Measurements from ENCODE around the gene GAREM2.
"Not testable (repeated sequence)": the region's sequence is repeated elsewhere in the genome, so short reads cannot be mapped to it uniquely, and the experiment has no call there.

GAREM2 gene

DNA sequence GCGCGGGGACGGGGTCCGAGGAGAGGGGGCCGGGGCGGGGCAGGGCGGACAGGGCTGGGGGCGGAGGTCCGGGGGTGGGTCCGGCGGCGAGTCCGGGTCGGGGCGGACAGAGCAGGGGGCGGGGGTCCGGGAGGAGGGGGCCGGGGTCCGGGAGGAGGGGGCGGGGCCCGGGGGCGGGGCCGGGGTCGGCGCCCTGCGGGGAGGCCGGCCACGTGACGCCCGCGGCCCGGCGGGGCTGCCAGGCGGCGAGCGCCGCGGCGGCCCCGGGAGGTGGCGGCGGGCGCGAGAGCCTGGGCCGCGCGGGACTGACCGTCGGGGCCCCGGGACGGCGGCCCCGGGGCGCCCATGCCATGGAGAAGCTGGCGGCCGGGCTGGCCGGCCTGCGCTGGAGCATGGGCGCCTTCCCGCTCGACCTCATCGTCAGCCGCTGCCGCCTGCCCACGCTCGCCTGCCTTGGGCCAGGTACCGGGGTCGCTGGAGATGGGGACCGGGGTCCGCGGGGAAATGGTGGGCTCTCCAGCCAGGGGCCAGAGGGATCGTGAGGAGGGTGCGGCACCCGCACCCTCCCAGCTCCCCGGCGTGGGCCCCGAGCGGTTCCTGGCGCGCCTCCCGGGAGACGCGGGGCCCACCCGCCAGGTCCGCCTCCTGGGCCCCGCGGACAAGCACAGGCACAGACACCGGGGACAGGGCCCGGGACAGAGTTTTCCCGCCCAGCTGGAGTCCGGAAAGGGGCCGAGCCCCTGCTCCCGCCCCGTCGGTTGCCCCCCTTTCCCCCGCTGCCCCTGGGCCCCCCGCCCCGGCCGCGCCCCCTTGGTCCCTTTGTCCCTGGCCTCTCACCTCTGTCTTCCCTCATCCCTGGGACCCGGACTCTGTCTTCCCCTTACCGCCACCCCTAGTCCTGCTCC lies at the start of gene GAREM2:
TSS of gene GAREM2 (plus strand) at position 218 of the 905 bp plus-strand sequence. CDS start at position 351, 133 bp downstream.
- DNase-seq, result peak in 1 of 2 experiments; percentile 25

DNA sequence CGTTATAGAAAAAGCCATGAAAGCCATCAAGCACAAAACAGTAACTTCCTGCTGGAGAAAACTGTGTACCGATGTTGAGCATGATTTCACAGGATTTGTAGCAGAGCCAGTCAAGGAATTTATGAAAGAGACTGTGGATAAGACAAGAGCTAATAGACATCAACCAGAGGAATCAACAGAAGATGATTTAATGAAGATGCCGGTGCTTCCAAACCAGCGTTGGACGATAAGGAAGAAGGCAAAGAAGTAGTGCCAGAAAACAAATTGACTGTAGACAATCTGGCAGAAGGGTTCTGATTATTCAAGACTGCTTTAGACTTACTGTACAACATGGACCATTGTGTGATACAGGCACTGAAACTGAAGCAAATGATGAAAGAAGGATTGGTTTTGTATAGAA lies 49.5 kb upstream of the GAREM2 start:
- no peak for DNase-seq

GRCh38 chr2:26126074-26126473 lies 46.8 kb upstream of the GAREM2 start:
- no peak for DNase-seq

DNA sequence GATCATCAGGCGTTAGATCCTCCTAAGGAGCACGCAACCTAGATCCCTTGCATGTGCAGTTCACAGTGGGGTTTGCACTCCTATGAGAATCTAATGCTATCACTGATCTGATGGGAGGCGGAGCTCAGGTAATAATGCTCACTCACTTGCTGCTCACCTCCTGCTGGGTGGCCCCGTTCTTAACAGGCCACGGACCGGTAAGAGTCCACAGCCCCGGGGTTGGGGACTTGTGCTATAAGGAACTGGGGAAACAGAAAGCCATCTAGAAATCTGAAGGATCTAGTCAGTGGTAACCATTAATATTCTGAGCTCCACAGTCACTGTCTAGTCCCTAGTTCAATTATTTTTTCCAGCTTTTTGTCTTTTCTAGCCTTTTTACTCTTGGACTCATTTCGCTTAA lies 44.7 kb upstream of the GAREM2 start:
- DNase-seq, result no peak

DNA sequence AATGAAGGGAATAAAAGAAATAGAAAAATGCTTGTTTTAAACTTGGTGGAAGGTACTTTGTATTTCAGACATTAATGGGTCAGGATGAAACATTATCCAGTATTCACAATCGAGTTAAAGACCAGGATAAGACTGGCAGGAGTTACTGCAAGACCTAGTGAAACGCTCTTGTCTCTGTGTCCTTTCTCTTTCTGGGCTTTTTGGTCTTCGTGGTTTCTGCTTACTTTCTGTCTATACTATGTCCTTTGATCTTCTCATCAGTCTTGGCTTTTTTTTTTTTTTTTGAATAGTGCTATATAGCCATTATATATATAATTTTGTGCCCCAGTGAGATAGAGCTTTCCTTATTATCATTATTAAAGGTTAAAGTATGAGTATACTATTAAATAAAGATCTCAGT lies 42.1 kb upstream of the GAREM2 start:
- DNase-seq, result no peak

- DNase-seq, result no peak
These were observed 36.4 kb upstream of the GAREM2 start for GRCh38 chr2:26136451-26136850.

- peak; percentile 85 to 94 for DNase-seq
These were observed 33.4 kb upstream of the GAREM2 start for GRCh38 chr2:26139269-26140183.

- DNase-seq, result no peak
These were observed 31.6 kb upstream of the GAREM2 start for GRCh38 chr2:26141145-26141769.

- no peak for DNase-seq
These were observed 28.9 kb upstream of the GAREM2 start for GRCh38 chr2:26144031-26144430.

DNA sequence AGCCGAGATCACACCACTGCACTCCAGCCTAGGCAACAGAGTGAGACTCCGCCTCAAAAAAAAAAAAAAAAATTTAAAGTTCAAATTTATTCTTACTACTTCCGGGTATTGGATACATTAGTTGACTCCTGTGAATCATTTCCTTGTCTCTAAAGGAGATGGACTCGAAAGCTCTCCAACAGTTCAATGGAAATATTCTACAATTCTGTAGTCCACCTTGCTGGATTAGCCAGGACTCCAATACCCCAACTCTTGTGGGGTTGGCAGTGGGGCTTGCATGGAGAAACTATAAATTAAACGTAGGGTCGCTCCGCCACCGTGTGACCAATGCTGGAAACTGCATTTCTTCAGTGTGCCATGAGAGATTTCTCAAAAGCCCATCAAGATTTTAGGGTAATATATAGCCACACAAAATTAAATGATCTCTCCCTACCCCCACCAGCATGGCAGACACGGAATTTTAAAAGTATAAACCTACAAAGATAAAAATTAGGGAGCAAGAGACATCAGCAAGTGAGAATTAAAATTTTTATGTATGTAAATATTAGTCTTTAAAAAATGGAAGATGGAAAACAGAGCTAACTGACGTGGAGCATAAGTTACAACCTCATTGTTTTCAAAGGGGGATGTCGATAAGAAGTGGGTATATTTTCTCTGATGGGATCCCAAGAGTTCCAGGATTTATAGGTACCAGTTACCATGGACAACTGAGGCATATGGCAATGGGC lies 27.8 kb upstream of the GAREM2 start:
- peak; percentile 25 to 74 for DNase-seq

DNA sequence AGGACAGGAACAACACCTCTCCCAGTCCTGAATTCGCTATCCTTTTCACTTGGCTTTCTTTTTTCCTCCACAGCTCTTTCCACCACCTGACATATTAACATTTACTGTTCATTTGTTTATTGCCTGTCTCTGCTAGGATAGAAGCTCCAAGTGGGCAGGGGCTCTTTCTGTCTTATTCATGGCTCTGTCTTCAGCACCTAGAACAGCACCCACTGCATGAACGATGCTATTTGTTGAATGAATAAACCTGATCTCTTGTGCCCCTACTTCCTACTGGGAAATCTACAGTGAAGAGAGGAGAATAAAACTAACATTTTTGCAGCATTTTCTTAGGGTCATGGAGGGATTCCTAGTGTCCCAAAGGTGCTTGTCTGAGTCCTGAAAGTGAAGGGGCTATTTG lies 24.4 kb upstream of the GAREM2 start:
- no peak for DNase-seq

- DNase-seq, result no peak
These were observed 22.6 kb upstream of the GAREM2 start for GRCh38 chr2:26150243-26150642.

DNA sequence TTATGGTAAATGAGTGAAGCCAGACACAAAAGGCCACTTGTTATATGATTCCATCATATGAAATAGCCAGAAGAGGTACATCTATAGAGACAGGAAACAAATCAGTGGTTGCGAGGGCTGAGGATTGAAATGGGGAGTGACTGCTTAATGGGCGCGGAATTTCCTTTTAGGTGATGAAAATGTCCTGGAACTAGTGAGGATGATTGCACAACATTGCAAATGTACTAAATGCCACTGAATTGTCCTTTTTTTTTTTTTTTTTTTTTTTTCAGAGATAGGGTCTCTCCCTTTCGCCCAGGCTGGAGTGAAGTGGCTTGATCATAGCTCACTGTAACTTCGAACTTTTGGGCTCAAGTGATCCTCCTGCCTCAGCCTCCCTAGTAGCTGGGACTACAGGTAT lies 15.3 kb upstream of the GAREM2 start:
- DNase-seq, result no peak

- no peak for DNase-seq
These were observed 11.0 kb upstream of the GAREM2 start for GRCh38 chr2:26161926-26162325.

DNA sequence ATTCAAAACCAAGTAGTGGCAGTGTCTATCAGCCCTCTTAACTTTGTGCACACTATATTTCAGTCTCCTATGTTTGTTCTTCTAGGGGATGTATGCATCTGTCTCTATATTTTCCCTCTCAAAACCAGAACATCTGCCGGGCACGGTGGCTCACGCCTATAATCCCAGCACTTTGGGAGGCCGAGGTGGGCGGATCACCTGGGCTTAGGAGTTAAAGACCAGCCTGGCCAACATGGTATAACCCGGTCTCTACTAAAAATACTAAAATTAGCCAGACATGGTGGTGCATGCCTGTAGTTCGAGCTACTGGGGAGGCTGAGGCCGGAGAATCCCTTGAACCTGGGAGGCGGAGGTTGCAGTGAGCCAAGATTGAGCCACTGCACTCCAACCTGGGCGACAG lies 9.9 kb upstream of the GAREM2 start:
- DNase-seq, result peak; percentile 56 to 76

GRCh38 chr2:26164231-26164630 lies 8.7 kb upstream of the GAREM2 start:
- no peak for DNase-seq

- DNase-seq, result no peak
These were observed 8.2 kb upstream of the GAREM2 start for GRCh38 chr2:26164641-26165211.

GRCh38 chr2:26165403-26165802 lies 7.5 kb upstream of the GAREM2 start:
- no peak for DNase-seq

DNA sequence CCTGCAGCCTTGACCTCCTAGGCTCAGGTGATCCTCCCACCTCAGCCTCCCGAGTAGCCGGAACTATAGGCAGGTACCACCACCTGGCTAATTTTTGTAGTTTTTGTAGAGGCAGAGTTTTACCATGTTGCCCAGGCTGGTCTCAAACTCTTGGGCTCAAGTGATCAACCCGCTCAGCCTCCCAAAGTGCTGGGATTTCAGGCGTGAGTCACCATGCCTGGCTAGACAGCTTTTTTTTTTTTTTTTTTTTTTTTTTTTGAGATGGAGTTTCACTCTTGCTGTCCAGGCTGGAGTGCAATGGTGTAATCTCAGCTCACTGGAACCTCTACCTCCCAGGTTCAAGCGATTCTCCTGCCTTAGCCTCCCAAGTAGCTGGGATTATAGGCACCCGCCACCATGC lies 6.3 kb upstream of the GAREM2 start:
- not testable (repeated sequence) for DNase-seq

- no peak for DNase-seq
These were observed 4.1 kb upstream of the GAREM2 start for GRCh38 chr2:26168785-26169184.

DNA sequence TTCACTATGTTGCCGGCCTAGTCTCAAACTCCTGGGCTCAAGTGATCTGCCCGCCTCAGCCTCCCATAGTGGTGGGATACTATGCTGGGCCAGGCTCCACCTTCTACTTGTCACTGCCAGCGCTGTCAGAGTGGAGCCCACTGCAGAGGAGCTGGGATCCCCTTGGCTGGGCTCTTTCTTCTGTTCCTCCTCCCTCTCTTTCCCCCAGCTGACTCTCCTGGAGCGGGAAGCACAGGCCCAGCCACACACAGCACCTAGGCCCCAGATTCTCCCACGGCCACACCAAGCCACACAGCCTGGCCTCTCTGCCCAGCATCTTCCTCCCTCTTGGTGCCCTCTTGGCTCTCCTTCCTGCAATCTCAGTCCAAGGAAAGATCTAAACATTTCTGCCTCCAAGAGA lies 3.7 kb upstream of the GAREM2 start:
- no peak for DNase-seq
